M059J (cell line): Measurements from ENCODE around the gene RBMS3. TPM values are rescaled to one million over a fixed set of nuclear protein-coding genes. Genes with fewer than 3 reads are reported as not detected.
"Not testable (repeated sequence)": the region's sequence is repeated elsewhere in the genome, so short reads cannot be mapped to it uniquely, and the experiment has no call there.

Source experiments
- DNase-seq: peaks from one replicate; pipeline ENCODE4 v3.0.0-alpha.2; 2012; ENCODE audit warnings: low read depth
- total RNA-seq: library from RNA; depleted of rRNA; stranded (reverse); fragments of >200 nt; shearing (Covaris generic); gene quantifications from 2 replicates; pipeline ENCODE4 v1.2.3, GENCODE V29; 2014

RBMS3 gene
- total RNA-seq, 1 experiment from 2014 or later, result 7.9 TPM

DNA sequence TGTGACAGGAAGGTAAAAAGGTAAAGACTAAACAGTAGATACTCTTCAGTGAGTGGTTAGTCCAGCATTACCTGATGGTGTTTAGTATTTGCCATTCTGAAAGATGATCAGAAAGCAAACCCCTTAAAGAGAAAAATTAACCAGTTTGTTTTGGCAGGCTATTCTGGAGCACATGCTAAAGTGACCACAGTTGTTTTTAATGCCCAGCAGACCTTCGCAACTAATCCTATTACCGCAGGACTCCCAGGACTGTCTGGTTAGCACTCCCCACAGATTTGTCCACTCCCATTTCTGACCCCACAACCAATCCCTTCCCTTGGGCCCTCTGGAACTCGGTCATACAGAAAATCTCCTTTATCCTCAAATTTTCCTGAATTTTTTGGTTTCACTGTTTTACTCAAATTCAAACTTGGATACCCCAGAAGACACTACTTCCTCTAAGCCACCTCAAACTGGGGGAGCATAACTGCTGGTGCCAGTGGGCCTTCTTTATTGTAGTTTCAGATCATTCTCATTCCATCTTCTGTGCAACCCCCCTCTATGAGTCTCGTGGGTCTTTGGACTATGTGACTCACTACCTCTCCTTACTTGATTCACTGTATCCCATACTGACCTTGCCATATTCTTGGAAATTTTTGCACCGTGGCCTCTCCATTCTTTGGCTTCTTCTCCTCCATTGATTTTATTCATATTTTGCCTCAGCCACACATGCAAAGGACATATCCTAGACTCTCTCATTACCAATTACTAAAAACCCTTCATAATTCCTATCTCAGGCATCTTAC, 104.4 kb downstream of the RBMS3 start:
- DNase-seq, result peak; percentile 43

DNA sequence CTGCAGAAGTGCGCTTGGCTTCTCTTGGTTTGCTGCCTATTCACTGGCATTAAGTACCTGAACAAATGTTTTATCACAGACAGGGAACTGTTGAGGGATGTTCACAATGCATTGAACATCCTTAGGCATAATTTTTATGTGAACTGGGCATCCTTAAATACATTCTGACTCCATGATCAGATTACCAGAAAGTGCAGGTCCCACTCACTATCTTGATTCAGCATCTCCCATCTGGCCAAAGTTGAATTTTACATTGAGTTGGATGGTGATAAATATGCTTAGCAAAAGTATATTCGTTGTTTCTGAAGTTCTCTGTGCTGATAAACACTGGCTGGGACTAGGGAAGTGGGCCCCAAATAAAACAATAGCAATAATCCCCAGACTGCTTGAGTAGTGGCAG, 108.5 kb downstream of the RBMS3 start:
- no peak for DNase-seq

DNA sequence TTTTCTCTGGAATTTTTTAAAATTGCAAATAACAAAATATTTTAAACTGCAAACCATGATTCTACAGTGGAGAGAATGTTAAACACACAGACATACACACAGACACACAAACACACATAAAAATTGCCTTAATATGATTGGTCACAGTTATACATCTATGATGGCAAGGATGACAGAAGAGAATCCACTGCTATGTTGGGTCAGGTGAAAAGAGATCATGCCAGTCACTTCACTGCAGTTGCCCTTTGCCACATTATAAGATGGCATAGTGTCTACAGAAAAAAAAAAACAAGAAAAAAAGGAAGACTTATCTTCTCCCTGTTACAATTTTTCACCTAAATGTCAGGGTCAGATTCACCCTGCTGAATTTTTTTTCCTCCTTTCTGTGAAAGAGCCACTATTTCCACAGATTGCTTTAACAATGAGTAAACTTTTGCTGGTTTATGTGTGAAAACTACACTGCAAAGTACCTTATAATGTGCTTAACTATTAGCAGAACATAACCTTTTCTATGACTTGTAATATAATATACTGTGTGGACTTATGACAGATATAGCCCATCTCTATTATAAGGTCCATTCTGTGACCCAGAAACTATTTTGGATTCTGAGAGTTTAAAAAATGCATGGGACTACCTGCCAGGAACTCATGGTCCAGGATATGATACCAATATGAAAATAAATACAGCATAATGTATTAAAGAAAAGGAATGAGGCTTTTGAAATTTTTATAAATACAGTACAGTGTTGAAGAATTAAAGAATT, 111.9 kb downstream of the RBMS3 start:
- DNase-seq, result no peak

DNA sequence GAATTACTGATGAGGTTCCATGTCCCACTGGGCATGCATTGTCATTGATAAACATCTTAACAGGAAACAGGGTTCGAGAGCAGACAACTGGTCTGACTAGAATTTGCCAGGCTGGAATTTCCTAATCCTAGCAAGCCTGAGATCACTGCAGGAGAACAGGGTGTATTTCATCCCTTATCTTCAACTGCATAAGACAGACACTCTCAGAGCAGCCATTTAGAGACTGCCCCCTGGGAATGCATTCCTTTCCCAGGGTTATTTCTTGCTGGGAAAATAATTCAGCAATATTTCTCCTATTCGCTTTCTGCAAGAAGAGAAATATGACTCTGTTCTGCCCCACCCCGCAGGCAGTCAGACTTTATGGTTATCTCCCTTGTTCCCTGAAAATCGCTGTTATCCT, 113.1 kb downstream of the RBMS3 start:
- not testable (repeated sequence) for DNase-seq

DNA sequence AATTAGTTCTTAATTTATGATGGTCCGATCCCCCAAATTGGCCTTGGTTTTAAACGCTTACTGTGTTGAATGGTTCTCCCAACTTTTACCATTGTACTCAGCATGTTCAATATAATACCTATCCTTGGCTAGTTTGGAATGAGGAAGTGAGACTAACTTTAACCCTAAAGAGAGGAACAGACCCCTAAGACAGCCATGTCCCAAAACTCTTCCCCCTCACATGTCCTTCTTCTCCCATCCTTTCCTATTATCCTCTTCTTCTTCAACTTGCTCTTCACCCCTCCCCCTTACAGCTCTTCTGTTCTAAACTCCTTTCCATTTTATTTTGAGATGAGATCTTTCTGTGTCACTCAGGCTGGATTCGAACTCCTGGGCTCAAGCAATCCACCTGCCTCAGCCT, 116.5 kb downstream of the RBMS3 start:
- DNase-seq, result no peak

DNA sequence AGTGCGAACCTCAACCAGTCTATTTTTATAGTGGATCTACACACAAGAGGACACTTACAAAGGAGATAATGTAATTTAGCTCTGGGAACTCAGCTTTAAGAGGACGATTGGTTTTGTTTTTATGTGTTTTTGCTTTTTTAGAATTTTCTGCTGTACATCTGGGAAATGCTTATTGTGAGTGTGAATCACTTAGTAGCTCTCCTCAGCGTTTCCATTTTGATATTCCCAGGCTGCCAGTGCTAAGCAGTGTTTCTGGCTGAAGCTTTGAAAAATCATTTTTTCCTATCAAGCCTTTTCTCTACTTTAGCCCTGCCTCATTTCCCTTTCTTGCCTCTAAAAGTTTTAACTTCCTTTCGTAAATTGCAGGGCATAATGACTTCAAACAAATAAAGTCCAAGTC, 117.9 kb downstream of the RBMS3 start:
- no peak for DNase-seq

DNA sequence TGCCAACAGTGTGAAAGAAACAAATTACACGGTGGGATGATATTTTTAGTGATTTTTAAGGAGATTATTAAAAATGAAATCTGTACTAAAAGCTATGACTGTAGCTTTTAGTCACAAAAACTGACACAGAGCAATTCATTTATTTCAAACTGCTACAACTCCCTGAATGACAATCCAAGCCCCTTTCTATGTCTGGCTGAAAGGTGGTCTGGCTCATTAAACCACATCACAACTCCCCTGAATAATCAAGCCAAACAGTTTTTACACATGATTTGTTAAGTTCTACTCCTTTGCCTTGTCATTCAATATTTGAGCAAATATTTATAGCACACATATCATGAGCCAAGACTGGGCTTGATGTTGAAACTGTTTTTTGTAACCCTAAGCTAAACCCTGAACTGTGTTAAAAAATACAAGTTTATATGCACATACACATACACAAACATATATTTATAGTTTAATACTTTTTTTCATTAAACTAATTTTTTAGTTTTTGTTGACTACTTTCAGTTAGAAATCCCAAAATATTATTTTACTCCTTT, 125.5 kb downstream of the RBMS3 start:
- no peak for DNase-seq

DNA sequence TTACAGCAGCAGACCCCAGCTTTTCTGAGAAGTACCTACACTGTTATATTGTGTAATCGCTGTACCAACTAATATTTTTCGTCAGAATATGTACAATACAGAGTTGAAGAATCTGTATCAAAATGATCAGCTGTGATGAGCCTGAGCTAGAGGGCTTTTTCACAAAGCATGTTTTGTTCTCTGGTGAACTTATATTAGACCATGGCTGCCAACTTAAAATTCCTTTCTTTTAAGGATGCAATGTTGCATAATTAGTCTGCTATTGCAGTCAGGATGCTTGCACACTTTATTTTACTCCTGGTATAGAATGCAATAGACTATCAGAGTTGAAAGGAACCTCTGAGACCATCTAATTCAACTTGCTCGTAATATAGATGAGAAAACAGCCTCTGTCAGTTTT, 127.8 kb downstream of the RBMS3 start:
- no peak for DNase-seq

DNA sequence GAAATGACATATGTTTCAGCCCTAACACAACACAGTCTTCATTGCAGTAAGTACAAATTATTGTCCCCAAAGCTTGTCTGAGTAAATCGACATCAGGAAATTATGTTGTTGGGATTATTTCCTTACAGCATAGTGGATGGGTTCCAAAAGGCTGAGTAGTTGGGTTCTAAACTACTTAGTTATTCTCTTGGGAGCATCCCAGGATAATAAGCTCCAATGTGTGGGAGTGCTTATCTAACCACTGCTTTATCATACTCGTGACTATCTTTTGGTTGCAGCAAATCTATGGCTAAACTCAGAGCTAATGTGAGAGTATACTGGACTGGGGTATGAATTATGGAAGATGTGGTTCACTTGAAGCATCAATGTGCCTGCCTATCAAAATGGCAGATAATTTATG, 128.5 kb downstream of the RBMS3 start:
- DNase-seq, result no peak

DNA sequence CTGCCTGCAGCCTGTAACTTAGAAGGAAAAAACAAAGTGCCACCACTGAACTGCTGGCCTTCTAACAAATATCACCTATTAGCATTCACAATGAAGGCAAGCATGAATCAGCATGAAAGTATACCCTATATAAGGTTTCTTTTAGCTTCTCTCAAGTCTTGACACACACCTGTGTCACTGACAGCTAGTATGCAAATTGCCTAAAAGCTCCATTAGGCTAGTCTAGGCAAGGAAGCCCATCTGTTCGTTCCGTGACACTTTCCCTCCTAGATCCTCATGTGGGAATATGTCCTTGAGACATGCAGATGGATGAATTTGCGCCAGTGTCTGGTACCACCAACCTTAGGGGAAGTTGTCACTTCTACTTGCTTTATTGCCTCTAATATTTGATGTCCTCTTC, 129.3 kb downstream of the RBMS3 start:
- DNase-seq, result no peak

DNA sequence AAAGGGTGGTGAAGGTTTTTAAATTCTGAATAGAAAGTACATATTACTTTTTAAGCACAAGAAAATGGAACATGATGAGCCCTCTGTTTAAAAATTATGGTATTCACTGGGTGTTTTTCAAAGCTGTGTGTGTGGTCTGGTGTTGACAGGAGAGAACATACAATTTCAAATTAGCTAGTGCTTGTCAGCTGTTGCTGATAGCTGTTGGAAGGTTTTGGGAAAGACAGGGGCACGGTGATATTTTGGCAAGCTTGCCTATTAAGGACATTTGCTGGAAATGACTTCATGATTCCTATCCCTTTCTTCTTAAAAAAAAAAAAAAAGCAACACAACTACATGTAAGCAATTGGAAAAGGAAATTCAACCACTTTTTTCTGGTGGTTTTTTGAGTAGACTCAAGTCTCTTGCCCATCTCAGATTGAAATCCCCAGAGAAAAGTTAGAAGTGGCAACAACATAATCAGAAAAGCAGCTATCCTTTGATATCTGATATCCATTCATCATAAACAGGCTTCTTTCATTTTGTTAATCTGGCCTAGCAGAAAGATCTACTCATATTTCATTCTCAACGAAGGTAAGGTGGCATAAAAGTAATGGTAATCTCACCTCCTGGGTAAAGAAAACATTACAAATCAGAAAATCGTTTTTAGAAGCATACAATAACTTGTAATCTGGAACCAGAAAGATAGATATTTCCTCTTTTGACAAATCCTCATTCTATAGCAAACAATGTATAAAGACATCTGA, 130.0 kb downstream of the RBMS3 start:
- DNase-seq, result no peak

DNA sequence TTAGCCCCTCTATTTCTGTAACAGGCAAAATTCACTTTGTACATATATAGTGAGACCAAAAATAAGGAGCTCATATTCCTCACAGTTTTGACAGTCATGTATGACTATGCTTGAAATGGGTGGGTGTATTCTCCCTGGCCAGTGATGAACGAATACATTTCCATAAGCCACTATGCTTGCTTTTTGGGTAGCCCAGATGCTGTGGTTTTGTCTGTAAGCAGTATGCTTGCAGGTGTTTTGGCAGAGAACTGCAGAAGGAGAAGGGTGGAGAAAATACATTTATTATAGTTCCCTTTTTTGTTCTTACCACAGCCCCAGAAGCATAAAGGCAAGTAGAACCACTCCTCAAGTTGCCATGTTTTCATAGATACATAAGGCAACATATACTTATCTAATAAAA, 131.2 kb downstream of the RBMS3 start:
- DNase-seq, result no peak

DNA sequence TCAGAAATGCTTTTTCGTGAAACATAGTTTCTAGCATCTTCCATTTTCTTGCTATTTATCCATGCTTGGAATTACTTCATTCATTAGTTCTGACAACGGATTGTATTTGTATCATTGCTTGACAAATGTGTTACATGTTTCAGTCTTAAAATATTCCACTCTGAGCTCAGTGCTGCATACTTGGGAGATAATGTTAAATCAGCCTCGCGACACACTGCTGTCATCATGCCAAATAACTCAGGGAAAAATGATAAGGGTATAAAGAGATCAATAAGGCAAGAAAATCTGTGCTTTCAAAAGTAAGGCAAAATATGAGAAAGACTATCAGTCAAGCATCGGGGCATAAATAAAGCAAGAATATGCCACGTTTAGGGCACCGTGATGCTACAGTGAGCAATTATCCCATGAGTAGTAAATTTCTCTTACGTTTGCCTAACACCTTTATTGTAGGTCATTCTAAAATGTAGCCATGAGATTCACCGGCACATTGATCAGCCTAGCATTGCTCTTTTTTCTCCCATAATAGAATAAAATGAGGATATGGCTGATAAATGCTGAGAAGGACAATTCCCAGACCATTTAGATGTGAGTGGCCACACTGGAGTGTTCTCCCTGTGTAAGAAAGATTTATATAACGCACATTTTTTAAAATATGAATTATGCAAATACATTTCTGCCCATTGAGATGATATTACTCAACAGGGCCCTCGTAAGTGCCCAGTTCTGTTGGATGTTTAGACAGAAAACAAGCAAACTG, 133.8 kb downstream of the RBMS3 start:
- no peak for DNase-seq

DNA sequence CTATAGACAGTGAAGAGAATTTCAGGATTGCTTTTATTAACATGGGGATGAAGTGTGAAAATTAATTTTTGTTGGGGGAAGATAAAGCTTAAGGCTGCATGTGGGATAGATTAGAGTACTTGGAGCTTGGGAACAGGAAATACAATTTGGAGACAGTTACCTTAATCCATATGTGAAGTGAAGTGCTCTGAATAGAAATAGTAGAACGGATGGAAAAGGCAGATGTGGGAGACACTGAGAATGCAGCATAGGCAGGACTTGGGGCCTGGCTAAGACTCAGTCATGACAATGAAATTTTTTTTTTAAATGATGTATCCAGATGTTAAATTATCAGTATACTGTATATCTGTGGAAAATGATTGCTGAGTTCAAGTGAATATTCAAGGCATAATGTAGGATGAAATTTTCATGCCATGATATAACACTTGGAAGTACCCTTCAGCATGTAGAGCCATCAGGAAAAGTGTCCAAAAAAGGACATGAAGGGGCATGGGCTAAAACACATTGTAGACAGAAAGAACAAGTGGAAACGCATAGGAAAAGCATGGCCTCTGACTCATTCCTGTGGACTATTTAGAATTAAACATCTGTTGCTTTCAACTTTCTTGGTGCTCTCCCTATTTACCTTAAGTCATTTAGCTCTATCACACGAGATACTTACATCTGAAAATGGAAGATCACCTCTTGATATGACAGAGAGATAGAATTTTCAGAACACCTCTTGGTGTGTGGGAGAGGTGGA, 134.8 kb downstream of the RBMS3 start:
- DNase-seq, result no peak

DNA sequence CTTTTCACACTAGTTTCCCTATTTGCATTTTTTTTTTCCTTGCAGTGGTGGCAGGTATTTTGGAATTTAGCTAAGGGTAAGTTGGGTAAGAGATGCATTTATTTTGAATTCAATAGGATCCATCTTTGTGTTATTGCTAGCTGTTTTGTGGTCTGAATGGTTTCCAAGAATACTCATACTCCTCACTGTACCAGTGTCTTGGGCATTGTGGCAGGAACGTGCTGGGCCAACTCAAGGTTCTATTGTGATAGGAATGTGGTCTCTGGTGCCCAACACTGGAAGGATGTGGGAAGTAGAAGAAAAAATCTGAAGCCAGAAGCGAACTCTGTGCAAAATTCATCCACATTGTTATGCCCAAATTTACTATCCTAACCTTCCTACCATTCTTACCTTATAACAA, 135.6 kb downstream of the RBMS3 start:
- peak; percentile 50 for DNase-seq

DNA sequence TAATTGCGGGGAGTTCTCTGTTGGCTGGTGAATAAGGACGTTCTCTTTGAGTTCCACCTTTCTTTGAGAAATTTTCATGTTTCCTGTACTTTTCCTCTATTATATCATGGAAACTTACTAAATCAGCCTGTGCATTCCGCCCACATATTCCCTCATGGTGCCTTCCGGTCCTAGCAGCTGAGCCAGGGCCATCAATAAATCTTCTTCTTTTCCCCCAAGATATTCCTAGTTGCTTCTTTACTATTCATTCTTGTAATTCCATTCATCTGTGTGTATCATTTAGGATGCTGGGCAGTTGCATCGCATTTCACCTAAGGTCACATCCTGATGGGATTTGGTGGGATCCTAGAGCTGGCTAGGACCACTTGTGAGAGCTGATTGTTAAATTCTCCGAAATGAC, 139.2 kb downstream of the RBMS3 start:
- peak; percentile 7 for DNase-seq

DNA sequence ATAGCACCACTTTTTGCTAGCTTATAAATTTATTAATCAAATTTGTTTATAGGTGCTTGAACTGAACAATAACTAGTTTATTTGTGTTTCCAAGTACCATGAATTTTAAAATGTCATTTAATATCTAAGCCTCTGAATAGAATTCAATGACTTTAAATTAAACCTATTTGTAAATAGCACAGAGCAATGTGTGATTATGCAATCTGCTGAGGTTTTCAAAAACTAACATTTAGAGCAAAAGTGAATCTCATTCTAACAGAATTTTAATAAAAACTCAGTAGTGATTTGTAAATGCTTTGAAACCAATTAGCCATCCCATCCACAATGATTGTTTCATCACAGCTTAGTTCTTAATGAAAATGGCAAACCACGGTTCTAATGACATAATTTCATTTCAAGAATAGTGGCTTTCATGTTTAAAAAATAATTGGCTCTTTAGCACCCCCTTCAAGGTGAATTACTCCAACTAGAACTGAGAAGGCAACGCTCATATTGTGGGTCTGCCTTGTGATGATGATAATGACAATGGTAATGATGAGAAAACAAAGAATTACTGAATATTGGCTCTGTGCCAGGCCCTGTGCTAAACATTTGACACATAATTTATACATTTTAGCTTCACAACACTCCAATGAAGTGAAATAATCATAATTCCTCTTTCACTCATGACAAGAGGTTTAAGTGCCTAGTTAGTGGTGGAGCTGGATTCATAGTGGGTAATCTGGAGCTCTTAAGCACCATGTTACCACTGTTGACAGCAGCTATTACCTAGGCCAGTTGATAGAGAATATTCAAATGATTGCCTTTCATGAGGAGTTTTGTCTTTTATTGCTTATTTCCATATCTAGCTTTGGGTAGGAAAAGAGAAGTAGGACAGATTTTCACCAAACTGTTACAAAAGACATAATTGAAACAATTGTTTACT, 145.7 kb downstream of the RBMS3 start:
- DNase-seq, result no peak

DNA sequence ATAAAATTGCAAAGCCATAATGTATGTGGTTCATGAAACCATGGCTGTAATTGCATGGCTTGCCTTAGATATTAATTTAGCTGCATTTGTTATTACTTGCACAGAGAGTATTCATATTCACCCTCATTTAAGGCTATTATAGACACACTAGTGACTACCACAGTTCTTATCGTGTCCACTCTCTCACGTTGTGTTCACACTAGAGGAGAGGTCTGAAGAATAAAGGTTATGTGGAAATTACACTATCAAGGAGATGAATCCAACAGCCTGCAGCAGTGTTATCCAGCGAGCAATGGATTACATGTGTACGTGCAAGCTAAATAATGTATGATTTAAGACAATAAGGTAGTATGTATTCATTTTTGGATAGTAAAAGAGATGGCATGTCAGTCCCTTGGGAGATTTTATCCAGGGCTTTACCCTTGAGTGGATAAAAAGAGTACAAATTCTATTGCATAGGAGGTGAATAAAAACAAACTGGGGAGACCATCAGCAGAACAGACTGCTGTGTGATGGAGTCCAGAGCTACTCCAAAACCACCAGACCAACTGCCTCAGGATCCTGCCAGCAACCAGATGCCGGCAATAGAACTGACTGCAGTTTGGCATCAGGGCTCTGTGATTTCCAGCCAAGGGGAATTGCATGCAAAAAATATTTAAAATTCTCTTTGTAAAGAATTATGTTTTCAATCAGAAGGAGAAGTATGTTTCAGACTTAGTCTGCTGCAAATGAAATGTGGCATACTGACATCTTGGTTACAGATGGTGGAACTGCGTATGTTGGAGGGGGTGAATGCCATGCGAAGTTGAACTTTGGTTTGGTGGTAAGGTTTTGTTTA, 146.6 kb downstream of the RBMS3 start:
- no peak for DNase-seq
